CD4-positive, alpha-beta T cell (primary cell): ENCODE data around the gene VPS51. TPM values are rescaled to one million over a fixed set of nuclear protein-coding genes. Genes with fewer than 3 reads are reported as not detected.

Experiments
- ATAC-seq: fragments of 200-7000 bp; cut with Tn5 transposase; one replicate; pipeline ENCODE4 v1.10.0; 2022; ENCODE audit warnings: mild to moderate bottlenecking; ENCODE audit not compliant: poor library complexity
- CTCF ChIA-PET: fragments of 350-600 bp; sonication (Branson Sonifier 250); formaldehyde crosslinking; loops from one replicate; lab custom pipeline; 2021; ENCODE audit warnings: antibody characterized with exemption, inconsistent platforms; lab: Charles Lee
- POLR2A ChIA-PET: fragments of 350-600 bp; sonication (Branson Sonifier 250); formaldehyde crosslinking; loops from one replicate; lab custom pipeline; 2021; ENCODE audit warnings: antibody characterized with exemption, inconsistent platforms; lab: Charles Lee
- DNase-seq, 14 experiments: peaks; one replicate each; pipeline ENCODE4 v3.0.0-alpha.2; 2013 to 2020; ENCODE audit warnings: mixed read lengths in 2 of 14
- H3K27ac ChIP-seq, 2 donors: one replicate each; pipeline versions ENCODE4 v1.5.1 to v1.7.0; 2013; ENCODE audit warnings: low read length in 2 of 2, low read depth in 1 of 2, mild to moderate bottlenecking in 1 of 2
- H3K27me3 ChIP-seq, 2 experiments: 1 replicate in 1 of 2; 2 replicates in 1 of 2; pipeline versions ENCODE4 v1.6.1 to v1.7.0; 2013; ENCODE audit warnings: low read length in 2 of 2, control low read depth in 1 of 2, mild to moderate bottlenecking in 1 of 2, moderate library complexity in 1 of 2; ENCODE audit not compliant: insufficient read depth in 2 of 2, control insufficient read depth in 1 of 2
- H3K36me3 ChIP-seq: one replicate; pipeline ENCODE4 v1.6.1; 2013; ENCODE audit warnings: low read length, control low read depth; ENCODE audit not compliant: insufficient read depth
- H3K4me1 ChIP-seq: one replicate; pipeline ENCODE4 v1.6.1; 2013; ENCODE audit warnings: low read length, control low read depth; ENCODE audit not compliant: insufficient read depth
- H3K4me3 ChIP-seq: one replicate; pipeline ENCODE4 v1.5.1; 2013; ENCODE audit warnings: mild to moderate bottlenecking, low read length, moderate library complexity
- H3K9me3 ChIP-seq, 2 experiments: 1 replicate in 1 of 2; 2 replicates in 1 of 2; pipeline versions ENCODE4 v1.6.1 to v1.7.0; 2013; ENCODE audit warnings: low read length in 2 of 2, mild to moderate bottlenecking in 2 of 2, control low read depth in 1 of 2, moderate library complexity in 1 of 2; ENCODE audit not compliant: control insufficient read depth in 1 of 2, insufficient read depth in 1 of 2
- H3K27ac Mint-ChIP-seq: one replicate; pipeline ENCODE4 v1.8.0; 2020; ENCODE audit warnings: mixed read lengths
- H3K27me3 Mint-ChIP-seq: one replicate; pipeline ENCODE4 v1.8.0; 2021; ENCODE audit warnings: mixed read lengths
- H3K36me3 Mint-ChIP-seq: one replicate; pipeline ENCODE4 v1.8.0; 2021; ENCODE audit warnings: low read depth, mixed read lengths
- H3K4me1 Mint-ChIP-seq: one replicate; pipeline ENCODE4 v1.8.0; 2021; ENCODE audit warnings: low read depth, mixed read lengths
- H3K4me3 Mint-ChIP-seq: one replicate; pipeline ENCODE4 v1.8.0; 2020; ENCODE audit warnings: mild to moderate bottlenecking, mixed read lengths
- H3K9me3 Mint-ChIP-seq: one replicate; pipeline ENCODE4 v1.8.0; 2020; ENCODE audit warnings: mixed read lengths
- intact Hi-C, 2 experiments: fragments of 100-400 bp; cut with DNase I in 1 of 2; cut with micrococcal nuclease in 1 of 2; formaldehyde crosslinking; loops; one replicate each; pipeline versions ENCODE4 v1.15.1 to v1.9.0; 2023 to 2025; cut with DNase I, micrococcal nuclease
- total RNA-seq, 174 experiments: library from RNA in 2 of 174; stranded (reverse) in 2 of 174; gene quantifications; one replicate each; pipeline ENCODE4 v1.2.3 and lab custom pipeline; 2021 to 2026
- TF ChIP-seq, protein P1 (sequence below): fragments of 200-600 bp; IDR thresholded peaks from one replicate; pipeline ENCODE4 v1.8.0; 2022; ENCODE audit warnings: antibody characterized with exemption, mild to moderate bottlenecking

Gene VPS51
- total RNA-seq, 2 experiments from 2014 or later: 243 to 246 TPM

DNA sequence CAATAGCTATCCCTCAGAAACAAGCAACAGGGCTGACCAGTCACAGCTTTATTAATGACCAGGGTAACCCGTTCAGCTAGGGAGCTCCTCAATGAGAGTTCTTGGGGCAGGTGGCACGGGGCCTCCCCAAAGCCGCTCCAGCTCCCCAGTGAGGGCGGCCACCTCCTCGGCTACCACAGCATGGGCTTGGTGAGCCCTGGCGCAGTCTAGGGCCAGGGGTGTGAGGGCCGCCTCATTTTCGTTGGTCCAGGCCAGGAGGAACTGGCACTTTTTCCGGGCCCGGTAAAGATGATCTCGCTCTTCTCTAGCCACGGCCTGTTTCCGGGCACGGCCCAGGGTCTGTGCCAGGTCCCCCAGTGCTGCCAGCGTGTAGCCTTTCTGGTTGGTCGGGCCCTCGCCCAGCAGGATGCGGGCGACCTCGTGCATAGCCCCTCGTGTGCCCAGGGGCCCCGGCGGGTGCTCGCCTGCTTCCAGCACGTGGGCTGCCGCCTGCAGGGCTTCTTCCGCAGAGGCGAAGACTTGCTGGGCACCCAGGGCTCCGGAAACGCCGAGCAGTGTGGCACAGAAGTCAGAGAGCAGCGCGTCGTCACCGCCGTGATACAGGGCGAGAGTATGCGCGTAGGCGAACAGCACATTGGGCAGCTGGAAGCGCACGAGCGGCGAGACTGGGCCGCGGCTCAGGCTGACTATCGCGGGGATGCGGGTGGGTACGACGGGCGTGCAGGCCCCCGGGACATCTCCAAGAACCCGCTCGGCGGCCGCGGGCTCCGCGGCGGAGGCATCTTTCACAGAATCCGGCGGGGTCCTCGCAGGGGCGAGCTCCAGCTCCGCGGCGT, 20.6 kb downstream of the VPS51 start:
- H3K36me3 Mint-ChIP-seq: peaks cover 54% of the 10 kb centered on the region
- H3K9me3 Mint-ChIP-seq: no peaks in the 10 kb centered on the region
- peaks cover 40% of the 10 kb centered on the region for H3K36me3 ChIP-seq
- peaks cover 69% of the 10 kb centered on the region for H3K4me1 ChIP-seq
- peak overlapping the region; percentile 82 for H3K4me3 ChIP-seq
- peak overlapping the region; percentile 79 to 85 for H3K27ac ChIP-seq
- peaks cover 50% of the 10 kb centered on the region for H3K4me1 Mint-ChIP-seq
- CTCF ChIA-PET: interaction anchor here (0.9 to 1.3 kb wide), 7 partner anchors 17 to 338 kb away, joined by 3 to 7 read pairs (median 4); partner anchors contain the start of genes SAC3D1, SF1, SYVN1 and VPS51
- DNase-seq (peak in 13 of 14 experiments; percentile 40 to 84 (median 61)), ATAC-seq (peak; percentile 20)
- no peaks in the 10 kb centered on the region for H3K27me3 Mint-ChIP-seq
- TF ChIP-seq, protein P1, sequence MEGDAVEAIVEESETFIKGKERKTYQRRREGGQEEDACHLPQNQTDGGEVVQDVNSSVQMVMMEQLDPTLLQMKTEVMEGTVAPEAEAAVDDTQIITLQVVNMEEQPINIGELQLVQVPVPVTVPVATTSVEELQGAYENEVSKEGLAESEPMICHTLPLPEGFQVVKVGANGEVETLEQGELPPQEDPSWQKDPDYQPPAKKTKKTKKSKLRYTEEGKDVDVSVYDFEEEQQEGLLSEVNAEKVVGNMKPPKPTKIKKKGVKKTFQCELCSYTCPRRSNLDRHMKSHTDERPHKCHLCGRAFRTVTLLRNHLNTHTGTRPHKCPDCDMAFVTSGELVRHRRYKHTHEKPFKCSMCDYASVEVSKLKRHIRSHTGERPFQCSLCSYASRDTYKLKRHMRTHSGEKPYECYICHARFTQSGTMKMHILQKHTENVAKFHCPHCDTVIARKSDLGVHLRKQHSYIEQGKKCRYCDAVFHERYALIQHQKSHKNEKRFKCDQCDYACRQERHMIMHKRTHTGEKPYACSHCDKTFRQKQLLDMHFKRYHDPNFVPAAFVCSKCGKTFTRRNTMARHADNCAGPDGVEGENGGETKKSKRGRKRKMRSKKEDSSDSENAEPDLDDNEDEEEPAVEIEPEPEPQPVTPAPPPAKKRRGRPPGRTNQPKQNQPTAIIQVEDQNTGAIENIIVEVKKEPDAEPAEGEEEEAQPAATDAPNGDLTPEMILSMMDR: no peak
- intact Hi-C loops: loop anchor here (1.0 to 10.0 kb wide), 10 partner anchors 18 to 408 kb away; partner anchors contain the start of genes CDCA5 (in 2 of the 2), VPS51 (in 2 of the 2), ZFPL1 (in 2 of the 2) and PPP2R5B (in 1 of the 2)
- peak overlapping the region; percentile 95 for H3K4me3 Mint-ChIP-seq
- H3K27me3 ChIP-seq: no peaks in the 10 kb centered on the region
- peak overlapping the region; percentile 91 for H3K27ac Mint-ChIP-seq
- POLR2A ChIA-PET: interaction anchor here (0.7 to 3.2 kb wide), 27 partner anchors 8 to 910 kb away, joined by 3 to 57 read pairs (median 6); partner anchors contain the start of genes ARL2, CAPN1, EHD1 and FERMT3
- H3K9me3 ChIP-seq: no peaks in the 10 kb centered on the region

DNA sequence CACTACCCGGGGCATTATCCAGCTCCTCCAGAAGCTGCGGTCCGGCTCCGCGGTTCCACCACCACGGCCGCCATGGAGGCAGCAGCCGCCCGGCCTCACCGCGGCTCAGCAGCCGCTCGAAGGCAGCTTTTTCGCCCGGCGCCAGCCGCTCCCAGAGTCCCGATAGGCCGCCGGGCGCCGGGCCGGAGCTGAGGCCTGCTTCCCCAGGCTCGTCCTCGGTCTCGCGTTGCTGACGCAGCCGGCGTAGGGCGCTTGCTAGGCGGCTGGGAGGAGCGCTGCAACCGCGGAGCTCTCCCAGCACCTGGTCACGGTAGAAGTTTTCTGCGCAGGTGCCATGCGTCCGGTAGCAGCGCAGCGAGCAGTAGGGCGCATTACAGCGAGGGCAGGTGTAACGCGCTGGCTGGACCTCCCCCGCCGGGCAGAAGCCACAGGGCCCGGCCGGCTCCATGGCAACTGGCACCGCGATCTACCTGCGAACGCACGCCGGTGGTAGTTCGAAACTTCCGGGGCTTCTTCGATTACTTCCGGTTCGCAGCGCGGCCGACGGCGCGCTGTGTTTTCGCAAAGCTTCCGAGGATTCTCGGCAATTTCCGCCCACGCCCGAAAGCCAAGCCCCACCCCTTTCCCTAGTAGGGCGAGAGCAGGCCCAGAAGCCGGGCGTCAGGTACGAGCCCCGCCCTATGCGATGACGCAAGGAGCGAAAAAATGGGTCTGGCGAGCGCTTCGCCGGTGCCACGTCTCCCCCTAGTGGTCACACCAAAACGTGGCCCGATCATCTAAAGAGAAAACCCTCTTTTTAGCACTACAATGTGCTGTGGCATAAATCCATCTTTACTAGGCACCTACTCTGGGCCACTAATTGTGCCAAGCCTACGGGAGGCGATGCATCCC, 21.4 kb downstream of the VPS51 start, which contains the start of gene ZNHIT2:
Gene ZNHIT2, minus strand, starts transcription at position 496 of the 891 bp plus-strand sequence. Its CDS starts 48 bp downstream, at position 448.
- no peaks in the 10 kb centered on the region for H3K27me3 Mint-ChIP-seq
- no peaks in the 10 kb centered on the region for H3K9me3 ChIP-seq
- intact Hi-C loops: loop anchor here (1.0 to 10.0 kb wide), 12 partner anchors 7 to 407 kb away; partner anchors contain the start of genes CDCA5 (in 2 of the 2), VPS51 (in 2 of the 2), ZFPL1 (in 2 of the 2) and PPP2R5B (in 1 of the 2)
- H3K4me3 Mint-ChIP-seq: peak within 1 kb of the TSS; percentile 96
- DNase-seq (peak; percentile 99 to 100 (median 100)), ATAC-seq (peak; percentile 63)
- ChIA-PET CTCF (interaction anchor here (0.6 to 5.3 kb wide), 17 partner anchors 8 to 339 kb away, joined by 3 to 23 read pairs (median 4); partner anchors contain the start of genes ARL2, SAC3D1, SF1 and SYVN1), POLR2A (interaction anchor here (0.6 to 3.2 kb wide), 36 partner anchors 9 to 911 kb away, joined by 3 to 57 read pairs (median 4); partner anchors contain the start of genes ARL2, CAPN1, CCDC85B and EHD1)
- H3K4me1 ChIP-seq: peaks cover 66% of the 10 kb centered on the region
- H3K36me3 Mint-ChIP-seq: peaks cover 58% of the 10 kb centered on the region
- peaks cover 51% of the 10 kb centered on the region for H3K4me1 Mint-ChIP-seq
- TF ChIP-seq, protein P1: peak; percentile 88
- H3K36me3 ChIP-seq: peaks cover 40% of the 10 kb centered on the region
- no peaks in the 10 kb centered on the region for H3K27me3 ChIP-seq
- H3K27ac ChIP-seq: peak within 1 kb of the TSS; percentile 79 to 85
- H3K4me3 ChIP-seq: peak within 1 kb of the TSS; percentile 82
- H3K9me3 Mint-ChIP-seq: no peaks in the 10 kb centered on the region
- H3K27ac Mint-ChIP-seq: peak within 1 kb of the TSS; percentile 91
